Left kidney (tissue), 2 donors: Measurements from ENCODE around the gene SNRNP25. TPM values are rescaled to one million over a fixed set of nuclear protein-coding genes. Genes with fewer than 3 reads are reported as not detected.
"Not testable (repeated sequence)": the region's sequence is repeated elsewhere in the genome, so short reads cannot be mapped to it uniquely, and the experiment has no call there.

Experiments
- DNase-seq: peaks from one replicate; pipeline ENCODE4 v3.0.0-alpha.2; 2013
- polyA plus RNA-seq: library from polyadenylated mRNA; unstranded; fragments of 120-200 nt; gene quantifications from one replicate; pipeline ENCODE4 v1.2.1, GENCODE V29; 2013; ENCODE audit not compliant: insufficient read length

SNRNP25 gene
- polyA plus RNA-seq, 1 donor = 40.6 TPM

- no peak for DNase-seq
Measured at GRCh38 chr16:38941-39892, 14.4 kb upstream of the SNRNP25 start.

- DNase-seq = no peak
Measured at GRCh38 chr16:41439-42068, 12.1 kb upstream of the SNRNP25 start.

GRCh38 chr16:42069-42457 lies 11.6 kb upstream of the SNRNP25 start:
- DNase-seq = no peak

GRCh38 chr16:42691-43090 lies 10.9 kb upstream of the SNRNP25 start:
- no peak for DNase-seq

GRCh38 chr16:43294-43693 lies 10.3 kb upstream of the SNRNP25 start:
- DNase-seq = no peak

- no peak for DNase-seq
Measured at GRCh38 chr16:44655-45054, 9.0 kb upstream of the SNRNP25 start.

- DNase-seq = no peak
Measured at GRCh38 chr16:45454-45853, 8.2 kb upstream of the SNRNP25 start.

- DNase-seq = not testable (repeated sequence)
Measured at GRCh38 chr16:46510-46909, 7.1 kb upstream of the SNRNP25 start.

GRCh38 chr16:47234-47633 lies 6.4 kb upstream of the SNRNP25 start:
- DNase-seq = no peak

- no peak for DNase-seq
Measured at GRCh38 chr16:50769-51591, 2.6 kb upstream of the SNRNP25 start.

GRCh38 chr16:54237-54581 lies 581 bp downstream of the SNRNP25 start:
- DNase-seq = no peak

- DNase-seq = no peak
Measured at GRCh38 chr16:55571-56136, 2.0 kb downstream of the SNRNP25 start.

GRCh38 chr16:56231-56927 lies 2.8 kb downstream of the SNRNP25 start:
- no peak for DNase-seq

GRCh38 chr16:57711-58110 lies 4.1 kb downstream of the SNRNP25 start:
- no peak for DNase-seq

- no peak for DNase-seq
Measured at GRCh38 chr16:58491-59439, 5.1 kb downstream of the SNRNP25 start.

- DNase-seq = no peak
Measured at GRCh38 chr16:59440-60059, 5.9 kb downstream of the SNRNP25 start.

GRCh38 chr16:60166-60565 lies 6.5 kb downstream of the SNRNP25 start:
- no peak for DNase-seq

GRCh38 chr16:60929-61878 lies 7.6 kb downstream of the SNRNP25 start:
- no peak for DNase-seq

- DNase-seq = no peak
Measured at GRCh38 chr16:61879-62281, 8.3 kb downstream of the SNRNP25 start.
